GM08714 (cell line): ENCODE results near the gene TXNRD2.

Experiments used
- H3K4me3 ChIP-seq: fragments of 200-500 bp; sonication (Bioruptor generic); 2 replicates; pipeline ENCODE4 v1.5.1; 2014; ENCODE audit warnings: mild to moderate bottlenecking, low read length, inconsistent platforms
- ZNF274 ChIP-seq: IDR thresholded peaks from 2 replicates; pipeline ENCODE4 v1.6.1; 2012; ENCODE audit warnings: mild to moderate bottlenecking, low read depth, low read length

Gene TXNRD2

GRCh38 chr22:19965771-19966709 lies 24.4 kb upstream of the TXNRD2 start:
- no peak overlapping the region for H3K4me3 ChIP-seq
- TF ChIP-seq ZNF274, result no peak

GRCh38 chr22:19964701-19965386 lies 23.2 kb upstream of the TXNRD2 start:
- H3K4me3 ChIP-seq, result no peak overlapping the region
- TF ChIP-seq ZNF274, result no peak

GRCh38 chr22:19963863-19964642 lies 22.4 kb upstream of the TXNRD2 start:
- TF ChIP-seq ZNF274, result no peak
- H3K4me3 ChIP-seq, result no peak overlapping the region

GRCh38 chr22:19962909-19963806 lies 21.5 kb upstream of the TXNRD2 start:
- no peak overlapping the region for H3K4me3 ChIP-seq
- TF ChIP-seq ZNF274, result no peak

GRCh38 chr22:19962246-19962908 lies 20.8 kb upstream of the TXNRD2 start:
- H3K4me3 ChIP-seq, result no peak overlapping the region
- TF ChIP-seq ZNF274, result no peak

- H3K4me3 ChIP-seq, result no peak overlapping the region
- TF ChIP-seq ZNF274, result no peak
Measured at GRCh38 chr22:19961868-19962245, 20.2 kb upstream of the TXNRD2 start.

GRCh38 chr22:19961201-19961580 lies 19.6 kb upstream of the TXNRD2 start:
- TF ChIP-seq ZNF274, result no peak
- H3K4me3 ChIP-seq, result no peak overlapping the region

GRCh38 chr22:19960491-19961200 lies 19.0 kb upstream of the TXNRD2 start:
- no peak for TF ChIP-seq ZNF274
- H3K4me3 ChIP-seq, result no peak overlapping the region

GRCh38 chr22:19959587-19960490 lies 18.2 kb upstream of the TXNRD2 start:
- H3K4me3 ChIP-seq, result no peak overlapping the region
- no peak for TF ChIP-seq ZNF274

- TF ChIP-seq ZNF274, result no peak
- no peak overlapping the region for H3K4me3 ChIP-seq
Measured at GRCh38 chr22:19959043-19959586, 17.5 kb upstream of the TXNRD2 start.
